GM12878 (cell line): ENCODE results near the gene DPP3. TPM values are rescaled to one million over a fixed set of nuclear protein-coding genes. Genes with fewer than 3 reads are reported as not detected.

Experiments
- ATAC-seq: fragments of 200-7000 bp; cut with Tn5 transposase; 3 replicates; pipeline ENCODE4 v1.9.1; 2020; ENCODE audit warnings: mild to moderate bottlenecking, moderate library complexity
- BruUV-seq: library from RNA; stranded (reverse); fragments of 400-500 nt; replicated peaks from 2 replicates; lab custom pipeline; 2021; lab: Mats Ljungman, UMichigan
- CTCF ChIA-PET: fragments of 300-600 bp; sonication (Branson Sonifier 250); formaldehyde crosslinking; extraction: SDS; loops from one replicate; lab custom pipeline; 2021; ENCODE audit warnings: inconsistent platforms; lab: Yijun Ruan, JAX
- POLR2A ChIA-PET: fragments of 350-600 bp; formaldehyde crosslinking; extraction: SDS; loops from one replicate; lab custom pipeline; 2021; ENCODE audit warnings: inconsistent platforms; lab: Charles Lee
- RAD21 ChIA-PET: fragments of 300-600 bp; sonication (Branson Sonifier 250); formaldehyde crosslinking; loops from one replicate; lab custom pipeline; 2023; ENCODE audit warnings: antibody characterized with exemption; ENCODE audit not compliant: unreplicated experiment; lab: Charles Lee
- SMC1A ChIA-PET: fragments of 300-600 bp; sonication (Branson Sonifier 250); formaldehyde crosslinking; loops from one replicate; lab custom pipeline; 2023; ENCODE audit not compliant: unreplicated experiment, uncharacterized antibody; lab: Charles Lee
- DNase-seq: peaks from one replicate; pipeline ENCODE4 v3.0.0-alpha.2; 2011; ENCODE audit warnings: low read depth, low spot score
- FAIRE-seq: peaks from 3 replicates; lab custom pipeline; 2011; peaks lifted over from hg19 to GRCh38; lab: Jason Lieb, UNC
- H2AFZ ChIP-seq: 2 replicates; pipeline ENCODE4 v1.6.0; 2011; ENCODE audit warnings: low read depth, low read length, control low read depth; ENCODE audit not compliant: control insufficient read depth
- H3K27ac ChIP-seq: 2 replicates; pipeline ENCODE4 v1.5.1; 2011; ENCODE audit warnings: control low read depth; ENCODE audit not compliant: control insufficient read depth, insufficient read depth
- H3K27me3 ChIP-seq, 2 experiments: replicated peaks in 1 of 2; 2 replicates each; pipeline versions ENCODE4 v1.6.0 to v1.6.1; 2011; ENCODE audit warnings: low read length in 1 of 2; ENCODE audit not compliant: control insufficient read depth in 2 of 2, insufficient read depth in 2 of 2
- H3K36me3 ChIP-seq, 2 experiments: 2 replicates each; pipeline ENCODE4 v1.5.1; 2011; ENCODE audit warnings: low read length in 1 of 2; ENCODE audit not compliant: control insufficient read depth in 2 of 2, insufficient read depth in 2 of 2
- H3K4me1 ChIP-seq: 2 replicates; pipeline ENCODE4 v1.6.1; 2011; ENCODE audit warnings: mild to moderate bottlenecking, low read length, moderate library complexity, mixed read lengths; ENCODE audit not compliant: control insufficient read depth, insufficient read depth
- H3K4me2 ChIP-seq: 2 replicates; pipeline ENCODE4 v1.6.0; 2011; ENCODE audit warnings: control low read depth; ENCODE audit not compliant: control insufficient read depth, insufficient read depth
- H3K4me3 ChIP-seq: fragments of 200-600 bp; sonication (generic); 2 replicates; pipeline ENCODE4 v1.5.1; 2016
- H3K79me2 ChIP-seq: 2 replicates; pipeline ENCODE4 v1.6.0; 2011; ENCODE audit warnings: low read length; ENCODE audit not compliant: control insufficient read depth, insufficient read depth
- H3K9ac ChIP-seq: 2 replicates; pipeline ENCODE4 v1.8.0; 2011; ENCODE audit warnings: low read length, control low read depth, mixed read lengths; ENCODE audit not compliant: control insufficient read depth, insufficient read depth
- H3K9me3 ChIP-seq: replicated peaks from 3 replicates; pipeline ENCODE4 v1.5.1; 2011; ENCODE audit warnings: mild to moderate bottlenecking, low read length; ENCODE audit not compliant: control insufficient read depth, insufficient read depth
- H4K20me1 ChIP-seq: 2 replicates; pipeline ENCODE4 v1.6.0; 2011; ENCODE audit not compliant: control insufficient read depth, insufficient read depth
- CHD1 ChIP-seq: IDR thresholded peaks from 2 replicates; pipeline ENCODE4 v1.6.1; 2012; ENCODE audit warnings: low read depth, low read length, improper control_type of control experiment
- CHD4 ChIP-seq: fragments of 200-600 bp; sonication (generic); IDR thresholded peaks from 2 replicates; pipeline ENCODE4 v1.6.1; 2016; ENCODE audit warnings: mild to moderate bottlenecking
- MTA2 ChIP-seq: fragments of 450-650 bp; IDR thresholded peaks from 2 replicates; pipeline ENCODE4 v1.6.1; 2016; ENCODE audit warnings: low read depth, mild to moderate bottlenecking, moderate library complexity
- WGBS: methylation state at CpG from one replicate; pipeline ENCODE4 v1.1.6; 2016; ENCODE audit warnings: low lambda C conversion rate; ENCODE audit not compliant: insufficient replicate concordance, insufficient coverage; ENCODE audit errors: missing lambda C conversion rate; 5-methylcytosine and 5-hydroxymethylcytosine counted together
- in situ Hi-C: fragments of 300-500 bp; cut with MboI; formaldehyde crosslinking; loops from 9 replicates; pipeline ENCODE4 v1.14.3; 2018; ENCODE audit warnings: mixed read lengths
- intact Hi-C: fragments of 100-400 bp; cut with micrococcal nuclease; formaldehyde crosslinking; loops from one replicate; pipeline ENCODE4 v1.14.2; 2022; ENCODE audit not compliant: unreplicated experiment
- polyA plus RNA-seq, 11 experiments: library from polyadenylated mRNA; depleted of rRNA in 4 of 11; unstranded in 6 of 11; stranded (reverse) in 5 of 11; fragments of >200 nt; fragmentation: Nextera tagmentation in 4 of 11; fragmentation: Illumina TruSeq in 1 of 11; extraction: Ambion mirVana in 4 of 11; extraction: Trizol in 1 of 11; gene quantifications; 1 replicate in 1 of 11; 2 replicates in 10 of 11; pipeline versions ENCODE4 v1.2.1 to v1.2.3, GENCODE V29; 2011 to 2016; ENCODE audit warnings: inconsistent platforms in 2 of 11, missing spikeins in 2 of 11, low read depth in 1 of 11
- total RNA-seq, 4 experiments: library from RNA; depleted of rRNA in 3 of 4; stranded (reverse); fragments of >200 nt in 3 of 4; fragmentation: Illumina TruSeq in 1 of 4; extraction: Trizol in 1 of 4; gene quantifications; 2 replicates each; pipeline versions ENCODE4 v1.2.1 to v1.2.3, GENCODE V29; 2013 to 2021
- TF ChIP-seq, protein P1 (sequence below): fragments of 450-650 bp; formaldehyde crosslinking; IDR thresholded peaks from 2 replicates; pipeline ENCODE4 v1.5.0; 2022; ENCODE audit warnings: mild to moderate bottlenecking, missing genetic modification characterization
- TF ChIP-seq, protein P2 (sequence below): fragments of 450-650 bp; IDR thresholded peaks from 2 replicates; pipeline ENCODE4 v1.6.1; 2014; ENCODE audit warnings: mild to moderate bottlenecking

The DPP3 gene
- total and polyA plus RNA-seq, 10 of the 15 experiments (the other 5 are each of a cell fraction or from before 2014, with no cell fraction given) = 6.0 to 117 (median 78.1) TPM

DNA sequence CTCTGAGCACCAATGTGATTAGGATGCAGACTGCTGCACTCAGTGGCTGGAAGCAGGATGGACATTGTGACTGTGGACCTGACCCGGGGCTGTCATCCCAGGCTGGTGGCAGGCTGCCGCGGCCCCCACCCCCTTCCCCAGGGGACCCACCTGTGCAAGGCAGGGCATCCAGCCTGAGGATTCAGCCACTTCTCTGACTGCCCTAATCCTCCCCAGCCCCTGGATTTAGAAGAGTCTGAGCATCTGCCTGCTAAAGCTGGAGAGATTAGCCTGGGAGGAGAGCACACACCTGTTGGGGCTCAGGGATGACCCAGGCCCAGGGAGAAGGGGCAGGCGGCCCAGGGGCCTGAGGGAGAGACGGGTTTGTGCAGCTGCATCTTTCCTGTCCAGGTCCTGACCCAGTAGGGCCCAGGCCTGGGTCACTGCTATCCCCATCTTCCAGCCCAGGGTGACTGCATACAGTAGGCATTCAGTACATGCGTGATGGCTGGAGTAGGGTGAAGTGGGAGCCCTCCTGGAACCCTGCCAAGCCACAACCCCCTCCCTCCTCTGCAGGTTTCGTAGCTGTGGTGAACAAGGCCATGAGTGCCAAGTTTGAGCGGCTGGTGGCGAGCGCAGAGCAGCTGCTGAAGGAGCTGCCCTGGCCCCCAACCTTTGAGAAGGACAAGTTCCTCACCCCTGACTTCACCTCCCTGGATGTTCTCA lies 12.1 kb downstream of the DPP3 start:
- no TSS peak for BruUV-seq
- H3K36me3 ChIP-seq = peaks cover 9 to 35% of the 10 kb centered on the region in 2 experiments; a peak in 3 of 4 replicates
- RAD21 ChIA-PET = no interaction called here
- H4K20me1 ChIP-seq = no peaks in the 10 kb centered on the region
- no peaks in the 10 kb centered on the region for H3K9me3 ChIP-seq
- no peak overlapping the region for H2AFZ ChIP-seq
- H3K9ac ChIP-seq = no peak overlapping the region
- intact Hi-C loops = no loop called here
- no peak overlapping the region for H3K4me3 ChIP-seq
- no peaks in the 10 kb centered on the region for H3K4me1 ChIP-seq
- no peak for FAIRE-seq
- DNase-seq = no peak
- in situ Hi-C loops = no loop called here
- ATAC-seq = no peak
- no peaks in the 10 kb centered on the region for H3K27me3 ChIP-seq
- SMC1A ChIA-PET = no interaction called here
- TF ChIP-seq, protein P1, sequence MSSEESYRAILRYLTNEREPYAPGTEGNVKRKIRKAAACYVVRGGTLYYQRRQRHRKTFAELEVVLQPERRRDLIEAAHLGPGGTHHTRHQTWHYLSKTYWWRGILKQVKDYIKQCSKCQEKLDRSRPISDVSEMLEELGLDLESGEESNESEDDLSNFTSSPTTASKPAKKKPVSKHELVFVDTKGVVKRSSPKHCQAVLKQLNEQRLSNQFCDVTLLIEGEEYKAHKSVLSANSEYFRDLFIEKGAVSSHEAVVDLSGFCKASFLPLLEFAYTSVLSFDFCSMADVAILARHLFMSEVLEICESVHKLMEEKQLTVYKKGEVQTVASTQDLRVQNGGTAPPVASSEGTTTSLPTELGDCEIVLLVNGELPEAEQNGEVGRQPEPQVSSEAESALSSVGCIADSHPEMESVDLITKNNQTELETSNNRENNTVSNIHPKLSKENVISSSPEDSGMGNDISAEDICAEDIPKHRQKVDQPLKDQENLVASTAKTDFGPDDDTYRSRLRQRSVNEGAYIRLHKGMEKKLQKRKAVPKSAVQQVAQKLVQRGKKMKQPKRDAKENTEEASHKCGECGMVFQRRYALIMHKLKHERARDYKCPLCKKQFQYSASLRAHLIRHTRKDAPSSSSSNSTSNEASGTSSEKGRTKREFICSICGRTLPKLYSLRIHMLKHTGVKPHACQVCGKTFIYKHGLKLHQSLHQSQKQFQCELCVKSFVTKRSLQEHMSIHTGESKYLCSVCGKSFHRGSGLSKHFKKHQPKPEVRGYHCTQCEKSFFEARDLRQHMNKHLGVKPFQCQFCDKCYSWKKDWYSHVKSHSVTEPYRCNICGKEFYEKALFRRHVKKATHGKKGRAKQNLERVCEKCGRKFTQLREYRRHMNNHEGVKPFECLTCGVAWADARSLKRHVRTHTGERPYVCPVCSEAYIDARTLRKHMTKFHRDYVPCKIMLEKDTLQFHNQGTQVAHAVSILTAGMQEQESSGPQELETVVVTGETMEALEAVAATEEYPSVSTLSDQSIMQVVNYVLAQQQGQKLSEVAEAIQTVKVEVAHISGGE (CRISPR knock-in tag) = no peak
- no peak for TF ChIP-seq CHD4
- no peak for TF ChIP-seq MTA2
- TF ChIP-seq, protein P2, sequence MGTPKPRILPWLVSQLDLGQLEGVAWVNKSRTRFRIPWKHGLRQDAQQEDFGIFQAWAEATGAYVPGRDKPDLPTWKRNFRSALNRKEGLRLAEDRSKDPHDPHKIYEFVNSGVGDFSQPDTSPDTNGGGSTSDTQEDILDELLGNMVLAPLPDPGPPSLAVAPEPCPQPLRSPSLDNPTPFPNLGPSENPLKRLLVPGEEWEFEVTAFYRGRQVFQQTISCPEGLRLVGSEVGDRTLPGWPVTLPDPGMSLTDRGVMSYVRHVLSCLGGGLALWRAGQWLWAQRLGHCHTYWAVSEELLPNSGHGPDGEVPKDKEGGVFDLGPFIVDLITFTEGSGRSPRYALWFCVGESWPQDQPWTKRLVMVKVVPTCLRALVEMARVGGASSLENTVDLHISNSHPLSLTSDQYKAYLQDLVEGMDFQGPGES = no peak
- TF ChIP-seq CHD1 = no peak
- H3K4me2 ChIP-seq = no peak overlapping the region
- WGBS = 86% methylated on average over 10 of the region's 10 CpGs
- H3K27ac ChIP-seq = no peak overlapping the region
- POLR2A ChIA-PET = interaction anchor here (0.5 kb wide), 1 partner anchor 46 kb away, joined by 5 read pairs; no protein-coding TSS in a partner anchor
- CTCF ChIA-PET = interaction anchor here (0.7 kb wide), 1 partner anchor 64 kb away, joined by 3 read pairs; no protein-coding TSS in a partner anchor
- no peaks in the 10 kb centered on the region for H3K79me2 ChIP-seq
